Activated CD4-positive, alpha-beta T cell treated with anti-CD3 and anti-CD28 coated beads, Interleukin-2, amount 50 U/mL, for 1 hour (primary cell): Measurements from ENCODE around the gene HOXC12.

ENCODE experiments used
- DNase-seq: peaks from one replicate; pipeline ENCODE4 v3.0.0-alpha.2; 2020

HOXC12 gene

GRCh38 chr12:53985692-53985993 lies 30.9 kb downstream of the HOXC12 start:
- DNase-seq, result no peak

DNA sequence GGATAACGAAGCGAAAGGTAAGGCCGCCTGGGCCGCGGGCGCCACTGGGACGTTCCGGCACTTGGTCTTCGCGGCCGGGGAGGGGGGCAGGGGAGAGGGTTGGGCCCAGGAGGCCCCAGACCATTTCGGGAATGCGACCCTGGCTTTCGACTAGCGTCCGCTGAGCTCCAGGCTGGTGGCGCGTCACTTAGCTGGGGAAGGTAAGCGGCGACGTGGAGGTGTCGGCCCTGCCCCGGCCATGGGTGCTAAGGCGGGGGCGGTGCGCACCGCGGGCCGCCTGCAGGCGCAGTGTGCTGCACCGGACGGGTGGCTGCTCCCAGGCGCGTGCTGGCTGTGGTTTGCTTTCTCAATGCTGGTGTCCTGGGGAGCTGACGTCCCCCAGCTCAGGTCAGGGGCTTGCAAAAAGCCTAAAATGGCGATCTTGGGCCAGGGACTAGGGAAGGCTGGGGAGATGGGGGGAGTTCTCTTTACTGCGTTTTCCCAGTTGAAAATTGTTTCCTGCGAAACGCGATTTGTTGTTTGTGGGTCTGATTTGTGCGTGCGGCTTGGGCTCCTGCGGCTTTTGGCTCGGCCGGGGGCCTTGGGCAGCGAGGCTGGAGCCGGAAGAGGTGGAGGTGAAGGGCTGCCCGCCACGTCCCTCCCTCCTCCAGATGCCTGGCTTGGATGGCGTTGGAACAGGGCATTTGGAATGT lies 31.4 kb downstream of the HOXC12 start:
- DNase-seq, result no peak

DNA sequence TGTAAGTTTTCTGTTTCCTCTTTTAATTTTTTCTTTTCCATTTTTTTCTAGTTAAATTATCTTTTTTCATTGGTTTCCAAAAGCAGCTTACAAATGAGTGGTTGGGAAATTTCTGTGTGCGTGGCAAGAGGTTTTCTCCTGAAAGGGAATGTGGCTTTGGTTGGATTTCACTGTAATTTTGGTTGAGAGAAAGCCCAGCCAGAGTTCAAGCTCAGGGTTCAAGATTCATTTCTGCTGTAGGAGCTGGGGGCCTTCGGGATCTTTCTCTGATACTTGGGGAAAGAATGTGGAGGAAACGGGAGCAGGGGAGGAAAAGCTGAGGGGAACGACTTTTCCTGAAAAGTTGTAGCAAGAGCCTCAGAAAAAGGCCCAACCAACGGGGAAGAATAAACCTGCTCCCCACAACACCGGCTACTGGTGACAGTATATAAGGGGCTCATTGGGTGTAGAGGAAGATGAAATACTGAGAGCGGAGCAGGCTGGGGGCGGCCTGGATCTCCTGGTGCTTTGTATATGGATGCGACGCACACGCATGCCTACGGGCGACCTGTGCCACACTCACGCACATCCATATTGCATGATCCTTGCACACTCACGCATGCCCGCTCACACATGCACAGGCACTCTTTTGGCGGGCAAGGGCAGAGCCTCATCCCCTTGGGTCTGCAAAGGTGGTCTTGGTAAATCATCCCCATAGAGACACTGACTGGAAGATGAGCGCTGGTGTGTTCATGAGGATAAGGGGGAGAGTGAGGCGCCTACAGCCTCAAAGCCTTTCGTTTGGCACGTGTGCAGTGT lies 32.2 kb downstream of the HOXC12 start:
- DNase-seq, result no peak

DNA sequence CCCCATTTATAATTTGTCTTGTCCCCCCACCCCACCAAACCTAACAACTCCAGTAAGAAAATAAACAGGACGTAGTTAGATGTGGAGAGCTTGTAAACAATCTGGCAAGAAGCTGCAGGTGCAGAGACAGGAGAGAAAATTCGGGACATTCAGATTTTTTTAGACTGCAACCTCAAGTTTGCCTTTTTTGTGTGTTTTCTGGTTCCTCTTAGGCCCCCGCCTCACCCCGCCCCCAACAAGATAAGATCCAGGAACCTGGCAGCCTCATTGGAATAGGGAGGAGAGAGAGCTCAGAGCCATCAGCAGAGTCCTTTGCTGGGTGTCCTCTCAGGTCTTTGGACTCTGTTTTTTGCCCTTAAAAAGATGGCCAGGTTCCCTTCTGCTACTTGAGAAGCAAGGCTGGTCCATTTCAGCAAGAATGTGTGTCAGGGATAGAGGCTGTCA lies 33.1 kb downstream of the HOXC12 start:
- no peak for DNase-seq

- no peak for DNase-seq
Observed at GRCh38 chr12:53988541-53989226, 34.0 kb downstream of the HOXC12 start.

- DNase-seq, result no peak
Observed at GRCh38 chr12:53989227-53990113, 34.8 kb downstream of the HOXC12 start.

DNA sequence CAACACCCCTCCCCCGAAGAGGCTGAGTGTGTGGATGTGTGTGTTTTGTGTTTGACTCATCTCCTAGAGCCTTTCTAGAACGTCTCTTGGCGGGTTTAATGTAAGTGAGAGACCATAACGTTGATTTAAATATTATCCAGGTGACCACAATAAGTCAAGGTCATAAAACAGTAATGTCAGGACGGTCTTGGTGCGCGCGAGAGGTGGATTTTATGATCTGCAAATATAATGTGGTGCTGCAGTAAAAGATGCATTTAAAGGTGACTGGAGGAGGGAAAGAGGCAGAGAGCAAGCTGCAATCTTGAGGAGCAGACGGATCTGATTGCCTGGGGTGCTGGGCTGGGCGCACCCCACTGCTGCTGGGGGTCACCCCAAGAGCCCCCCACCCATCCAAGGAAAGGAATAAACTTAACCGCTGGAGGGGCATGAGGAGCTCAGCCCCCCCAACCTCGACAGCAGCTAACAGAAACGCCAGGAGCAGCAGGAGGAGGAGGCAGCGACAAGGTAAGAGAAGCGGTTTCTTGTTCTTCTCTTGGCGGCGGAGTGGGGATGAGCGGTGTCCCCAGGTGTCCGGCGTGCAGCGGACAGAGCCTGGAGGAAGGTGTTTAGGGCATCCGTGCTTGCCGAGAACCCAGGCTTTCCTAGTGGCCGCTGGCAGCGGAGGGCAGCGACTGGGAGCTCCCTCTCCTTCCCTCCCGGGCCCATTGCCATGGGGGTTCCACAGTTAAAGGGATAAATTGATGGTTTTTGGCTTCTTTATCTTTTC lies 35.8 kb downstream of the HOXC12 start:
- DNase-seq, result no peak

- no peak for DNase-seq
Observed at GRCh38 chr12:53991077-53991460, 36.4 kb downstream of the HOXC12 start.

DNA sequence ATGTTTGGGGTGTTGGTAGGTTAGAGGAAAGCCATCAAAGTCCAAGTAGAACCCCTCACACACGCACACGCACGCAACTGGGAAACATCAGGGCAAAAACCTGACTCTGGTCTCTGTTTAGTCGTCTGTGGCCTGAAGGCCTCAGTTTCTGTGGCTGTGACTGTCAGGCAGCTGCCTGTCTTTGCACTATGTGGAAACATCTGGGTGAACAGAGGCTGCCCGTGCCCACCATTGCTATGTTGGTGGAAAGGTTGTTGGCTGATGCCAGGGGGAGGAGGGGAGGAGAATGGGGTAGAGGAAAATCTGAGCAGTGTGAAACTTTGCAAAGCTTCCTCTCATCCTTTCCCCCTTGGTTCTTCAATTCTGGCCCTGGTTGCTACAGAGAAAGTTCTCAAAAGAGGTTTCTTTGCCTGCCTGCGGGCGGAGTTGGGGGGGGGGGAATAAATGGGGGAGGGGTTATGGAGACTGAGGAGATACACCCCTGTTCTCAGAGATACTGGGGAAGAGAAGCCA lies 37.7 kb downstream of the HOXC12 start:
- DNase-seq, result no peak

DNA sequence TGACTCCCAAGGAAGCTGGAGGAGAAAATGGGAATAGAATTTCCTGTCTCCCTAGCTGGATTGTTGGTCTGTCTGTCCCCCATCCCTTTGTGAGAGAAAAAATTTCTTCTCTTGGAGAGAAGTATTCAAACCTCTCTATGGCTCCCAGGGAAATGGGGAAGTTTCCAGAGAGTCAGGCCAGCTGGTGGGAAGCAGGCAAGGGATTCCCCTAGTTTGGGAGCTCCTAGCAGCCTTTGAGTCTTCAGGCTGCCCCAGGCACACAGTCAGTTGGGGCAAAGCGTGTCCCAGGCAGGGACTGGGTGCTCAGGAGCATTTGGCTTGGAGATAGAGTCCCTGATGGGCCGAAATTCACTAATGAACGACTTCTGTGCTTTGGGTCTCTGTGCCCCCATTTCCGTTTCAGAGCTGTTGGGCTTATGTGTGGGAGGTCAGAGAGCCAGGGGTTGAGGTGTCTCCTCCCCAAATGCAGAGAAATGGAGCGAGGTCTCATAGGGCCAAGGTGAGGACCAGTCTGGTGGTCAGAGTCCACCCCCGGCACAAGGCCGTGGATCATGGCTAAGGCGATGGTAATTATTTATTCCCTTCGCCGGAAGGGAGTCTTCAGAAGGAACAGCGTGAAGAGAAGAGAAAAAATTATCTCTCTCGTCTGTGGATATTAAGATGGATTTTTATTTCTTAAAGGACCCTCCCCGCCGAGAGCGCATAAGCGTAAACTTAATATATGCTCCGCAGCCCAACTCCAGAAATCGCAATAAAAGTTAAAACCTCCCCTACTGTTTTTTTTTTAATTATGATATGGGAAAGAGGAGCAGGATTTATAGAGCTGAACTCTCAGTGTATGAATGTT lies 38.7 kb downstream of the HOXC12 start:
- no peak for DNase-seq

DNA sequence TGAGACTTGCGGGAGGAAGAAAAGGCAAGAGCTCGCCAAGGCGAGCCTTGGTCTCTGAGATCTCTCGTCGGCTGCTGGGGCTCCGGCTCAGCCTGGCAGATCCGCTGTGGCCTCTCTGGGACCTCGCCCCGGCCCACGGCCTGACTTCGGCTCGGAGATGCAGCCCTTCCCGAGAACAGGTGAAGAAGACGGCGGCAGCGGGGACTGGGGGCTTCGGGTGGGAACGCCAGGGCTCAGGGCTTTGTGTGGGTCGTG lies 39.2 kb downstream of the HOXC12 start:
- DNase-seq, result no peak

GRCh38 chr12:53994264-53995001 lies 39.7 kb downstream of the HOXC12 start:
- no peak for DNase-seq

GRCh38 chr12:53995002-53995377 lies 40.3 kb downstream of the HOXC12 start:
- no peak for DNase-seq

GRCh38 chr12:53995378-53996239 lies 40.9 kb downstream of the HOXC12 start:
- no peak for DNase-seq

DNA sequence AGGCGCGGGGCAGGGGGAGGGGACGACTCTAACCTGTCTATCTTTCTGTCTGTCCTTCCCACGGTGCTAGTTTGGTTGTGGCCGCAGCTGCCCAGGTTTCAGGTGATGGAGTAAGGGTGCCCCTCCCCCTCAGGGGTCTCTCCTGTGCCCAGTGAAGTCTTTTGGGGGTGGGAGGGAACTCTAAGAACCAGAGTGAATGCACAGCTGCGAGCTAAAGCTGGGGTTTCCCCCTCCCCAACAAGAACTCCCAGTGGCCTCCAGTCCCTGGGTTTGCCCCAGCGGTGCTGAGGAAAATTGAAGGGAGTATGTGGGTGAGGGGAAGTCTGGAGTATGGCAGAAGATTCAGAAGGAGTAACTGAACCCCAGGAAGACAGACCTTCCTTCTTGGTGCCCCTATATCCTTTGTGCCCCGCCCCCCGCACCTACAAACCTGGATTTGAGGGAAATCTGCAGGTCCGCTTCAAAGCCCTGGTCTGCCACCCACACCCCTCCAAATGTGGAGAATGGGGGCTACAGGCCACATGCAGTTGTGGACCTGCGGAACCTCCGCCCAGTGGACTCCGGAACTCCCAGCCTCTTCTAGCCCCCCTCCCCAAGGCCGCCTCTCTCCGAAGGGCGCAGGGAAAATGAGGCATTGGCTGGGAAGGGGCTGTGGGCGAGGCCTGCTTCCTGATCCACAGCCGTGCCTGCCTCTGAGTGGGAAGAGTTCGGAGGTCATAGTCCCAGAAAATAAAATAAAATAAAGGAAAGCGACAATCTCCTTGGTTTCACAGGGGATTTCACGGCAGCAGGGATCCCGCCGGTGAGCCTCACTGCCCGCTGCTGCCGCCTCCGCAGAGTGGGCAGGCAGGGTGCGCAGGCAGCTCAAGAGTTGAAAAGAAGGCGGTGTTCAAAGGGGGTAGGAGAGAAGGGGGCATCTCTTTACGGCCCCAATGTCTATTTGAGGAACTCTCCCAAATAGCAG lies 41.8 kb downstream of the HOXC12 start:
- no peak for DNase-seq

DNA sequence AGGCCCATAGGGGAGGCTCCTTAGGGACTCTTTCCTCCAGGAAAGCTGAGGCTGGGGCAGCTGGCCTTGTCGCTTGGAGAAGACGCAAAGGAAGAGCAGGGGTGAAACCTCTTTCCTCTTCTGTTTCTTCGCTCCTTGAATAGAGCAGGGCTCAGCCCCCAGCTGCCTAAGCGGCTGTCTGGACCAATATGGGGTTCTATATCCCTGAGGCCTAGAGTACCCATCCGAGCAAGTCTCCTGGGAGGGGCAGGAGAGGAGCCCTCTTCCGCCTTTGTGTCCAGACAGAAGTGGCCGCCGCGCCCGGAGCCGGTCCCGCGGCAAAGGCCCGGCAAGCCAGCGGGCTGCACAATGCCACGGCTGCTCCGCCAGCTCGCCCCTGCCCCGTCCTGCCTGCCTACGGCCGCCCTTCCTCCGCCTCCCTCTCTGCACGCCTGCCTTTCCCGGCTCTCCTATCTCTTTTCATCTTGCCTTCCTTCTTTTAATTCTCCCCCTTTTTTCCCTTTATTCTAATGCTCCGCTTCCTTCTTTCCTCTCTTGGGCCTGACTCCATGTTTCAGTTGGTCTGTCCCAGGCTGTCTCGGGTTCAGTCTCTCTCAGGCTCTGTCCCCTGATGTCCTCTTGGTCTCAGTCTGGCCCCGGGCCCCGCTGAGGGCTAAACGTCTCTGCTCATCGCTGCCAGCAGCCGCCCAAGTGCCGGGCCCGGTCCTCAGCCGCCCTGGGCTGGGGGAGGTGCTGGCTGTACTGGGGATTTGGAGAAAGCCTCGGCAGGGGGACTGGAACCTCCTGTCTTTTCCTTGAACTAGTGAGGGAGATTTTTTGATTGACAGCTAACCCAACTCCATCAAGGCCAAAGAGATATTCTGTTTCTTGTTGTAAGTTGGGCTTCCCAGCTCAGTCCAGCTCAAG lies 42.8 kb downstream of the HOXC12 start:
- DNase-seq, result no peak
